HCT116 (cell line): ENCODE data around the gene MED25. TPM values are rescaled to one million over a fixed set of nuclear protein-coding genes. Genes with fewer than 3 reads are reported as not detected.

Experiments
- ATAC-seq: fragments of 200-7000 bp; cut with Tn5 transposase; 2 replicates; pipeline ENCODE4 v1.9.1; 2020; ENCODE audit warnings: mild to moderate bottlenecking, moderate library complexity
- BruUV-seq: library from RNA; stranded (reverse); fragments of 400-500 nt; replicated peaks from 2 replicates; lab custom pipeline; 2021; lab: Mats Ljungman, UMichigan
- CTCF ChIA-PET: fragments of 300-600 bp; sonication (Branson Sonifier 250); formaldehyde crosslinking; loops from one replicate; lab custom pipeline; 2021; ENCODE audit warnings: antibody characterized with exemption; lab: Charles Lee
- POLR2A ChIA-PET: fragments of 300-600, 350-600 bp; sonication (Branson Sonifier 250); formaldehyde crosslinking; loops from one replicate; lab custom pipeline; 2021; ENCODE audit warnings: antibody characterized with exemption; lab: Charles Lee
- RAD21 ChIA-PET, 2 experiments: fragments of 300-600 bp; sonication (Branson Sonifier 250); formaldehyde crosslinking; loops; one replicate each; lab custom pipeline; 2023; ENCODE audit warnings: low total read pairs in 2 of 2; ENCODE audit not compliant: uncharacterized antibody in 2 of 2, unreplicated experiment in 2 of 2, low non-redundant PET in 1 of 2; lab: Charles Lee
- DNase-seq: peaks from one replicate; pipeline ENCODE4 v3.0.0-alpha.2; 2010; ENCODE audit warnings: low read depth, low spot score
- H2AFZ ChIP-seq: fragments of 200-600 bp; shearing (Covaris generic), sonication (generic); 2 replicates; pipeline ENCODE4 v1.6.1; 2017; ENCODE audit warnings: low read depth, mixed run types, mixed read lengths, antibody characterized with exemption, low read length; ENCODE audit not compliant: poor library complexity, severe bottlenecking
- H3K27ac ChIP-seq: 2 replicates; pipeline ENCODE4 v1.5.1; 2012; ENCODE audit warnings: low read depth, low read length
- H3K27me3 ChIP-seq: fragments of 200-600 bp; sonication (generic); 2 replicates; pipeline ENCODE4 v1.6.1; 2016; ENCODE audit warnings: mixed run types, low read length, mixed read lengths; ENCODE audit not compliant: insufficient read depth
- H3K36me3 ChIP-seq, 2 experiments: fragments of 200-500 bp in 1 of 2; fragments of 200-600 bp in 1 of 2; sonication (Bioruptor generic) in 1 of 2; sonication (generic) in 1 of 2; 2 replicates each; pipeline versions ENCODE4 v1.5.1 to v1.6.1; 2014 to 2016; ENCODE audit warnings: low read length in 2 of 2, inconsistent platforms in 1 of 2, mixed read lengths in 1 of 2, mixed run types in 1 of 2; ENCODE audit not compliant: insufficient read depth in 2 of 2, control insufficient read depth in 1 of 2
- H3K4me1 ChIP-seq, 2 experiments: fragments of 200-600 bp in 1 of 2; sonication (generic) in 1 of 2; 2 replicates each; pipeline versions ENCODE4 v1.5.1 to v1.6.1; 2012 to 2017; ENCODE audit warnings: low read length in 2 of 2, inconsistent platforms in 1 of 2, mild to moderate bottlenecking in 1 of 2, mixed read lengths in 1 of 2, mixed run types in 1 of 2, moderate library complexity in 1 of 2; ENCODE audit not compliant: insufficient read depth in 2 of 2, control insufficient read depth in 1 of 2
- H3K4me2 ChIP-seq: fragments of 200-600 bp; sonication (generic); 2 replicates; pipeline ENCODE4 v1.6.1; 2017; ENCODE audit warnings: mixed run types, low read length, mixed read lengths
- H3K4me3 ChIP-seq, 2 experiments: fragments of 200-600 bp in 1 of 2; sonication (generic) in 1 of 2; replicated peaks in 1 of 2; 2 replicates each; pipeline ENCODE4 v1.5.1; 2011 to 2016; ENCODE audit warnings: low read length in 2 of 2, control low read depth in 1 of 2, low read depth in 1 of 2, mild to moderate bottlenecking in 1 of 2, mixed read lengths in 1 of 2, mixed run types in 1 of 2
- H3K79me2 ChIP-seq: fragments of 200-600 bp; sonication (generic); 2 replicates; pipeline ENCODE4 v1.6.1; 2017; ENCODE audit warnings: mild to moderate bottlenecking, mixed run types, low read length, moderate library complexity, mixed read lengths; ENCODE audit not compliant: insufficient read depth
- H3K9ac ChIP-seq: fragments of 200-600 bp; sonication (generic); 2 replicates; pipeline ENCODE4 v1.6.1; 2016; ENCODE audit warnings: low read length, mixed read lengths
- H3K9me2 ChIP-seq: fragments of 200-600 bp; sonication (generic), shearing (Covaris generic); 2 replicates; pipeline ENCODE4 v1.6.1; 2017; ENCODE audit warnings: mixed run types, mild to moderate bottlenecking, moderate library complexity; ENCODE audit not compliant: insufficient read depth
- H3K9me3 ChIP-seq, 2 experiments: fragments of 200-500 bp in 1 of 2; fragments of 200-600 bp in 1 of 2; sonication (Bioruptor generic) in 1 of 2; sonication (generic) in 1 of 2; 2 replicates each; pipeline ENCODE4 v1.6.1; 2014 to 2017; ENCODE audit warnings: low read length in 2 of 2, mixed read lengths in 2 of 2, inconsistent platforms in 1 of 2, low read depth in 1 of 2, mild to moderate bottlenecking in 1 of 2, mixed run types in 1 of 2, moderate library complexity in 1 of 2; ENCODE audit not compliant: control insufficient read depth in 1 of 2, insufficient read depth in 1 of 2
- H4K20me1 ChIP-seq: fragments of 200-600 bp; sonication (generic), shearing (Covaris generic); 2 replicates; pipeline ENCODE4 v1.6.1; 2017; ENCODE audit warnings: mixed run types, mild to moderate bottlenecking, moderate library complexity; ENCODE audit not compliant: insufficient read depth
- CBX3 ChIP-seq: IDR thresholded peaks from 2 replicates; pipeline ENCODE4 v1.6.1; 2012; ENCODE audit warnings: low read depth
- CTCF ChIP-seq, 3 experiments: fragments of 200-600 bp in 1 of 3; sonication (generic) in 1 of 3; IDR thresholded peaks in 2 of 3; conservative IDR thresholded peaks in 1 of 3; 2 replicates each; pipeline ENCODE4 v1.5.1; 2012 to 2017; ENCODE audit warnings: low read depth in 2 of 3, low read length in 2 of 3, antibody characterized with exemption in 1 of 3, borderline replicate concordance in 1 of 3, control low read depth in 1 of 3, mild to moderate bottlenecking in 1 of 3, mixed read lengths in 1 of 3, mixed run types in 1 of 3, moderate library complexity in 1 of 3; ENCODE audit not compliant: insufficient read depth in 1 of 3
- ZFX ChIP-seq: fragments of 450-650 bp; IDR thresholded peaks from 2 replicates; pipeline ENCODE4 v1.6.1; 2017
- ZNF274 ChIP-seq: fragments of 200-500 bp; sonication (Bioruptor generic); IDR thresholded peaks from 2 replicates; pipeline ENCODE4 v1.6.1; 2014; ENCODE audit warnings: mild to moderate bottlenecking, low read depth, low read length, inconsistent platforms
- intact Hi-C: fragments of 100-400 bp; cut with micrococcal nuclease; formaldehyde crosslinking; loops from 2 replicates; pipeline ENCODE4 v1.10.0; 2022
- total RNA-seq: library from RNA; stranded (reverse); gene quantifications from one replicate; pipeline ENCODE4 v1.2.1, GENCODE V29; 2021; ENCODE audit not compliant: unreplicated experiment

The MED25 gene
- total RNA-seq, 1 experiment from 2014 or later = 77.7 TPM

- no peak for TF ChIP-seq ZFX
- TF ChIP-seq CTCF (IDR thresholded peaks at IDR 0.05 in 2 of 3, conservative IDR thresholded peaks at IDR 0.05 in 1 of 3; ENCODE audit: borderline replicate concordance in 1 of 3, insufficient read depth in 1 of 3, low read depth in 2 of 3, low read length in 2 of 3) = no peak
These were observed 29.9 kb downstream of the MED25 start (continued) for GRCh38 chr19:49847731-49848696.

- Histone ChIP-seq H3K4me2 (peak overlapping the region; percentile 70), H3K9me2 (no peaks in the 10 kb centered on the region), H3K9ac (peak overlapping the region; percentile 24; the same call in 1 of the 2 replicates), H3K36me3 (no peaks in the 10 kb centered on the region; a peak in 1 of 4 replicates), H3K4me1 (peaks cover 34 to 42% of the 10 kb centered on the region in 2 experiments), H4K20me1 (no peaks in the 10 kb centered on the region), H3K27ac (peak overlapping the region; percentile 91; the same call in 1 of the 2 replicates), H3K9me3 (no peaks in the 10 kb centered on the region), H2AFZ (no peak overlapping the region), H3K27me3 (no peaks in the 10 kb centered on the region), H3K79me2 (peaks cover 24% of the 10 kb centered on the region), H3K4me3 (peak overlapping the region in 1 of 2 experiments; percentile 19; a peak in 1 of 4 replicates)
- DNase-seq (no peak), ATAC-seq (no peak)
- intact Hi-C loops = no loop called here
- ChIA-PET CTCF (no interaction called here), POLR2A (interaction anchor here (2.5 kb wide), 1 partner anchor 16 kb away, joined by 13 read pairs; no protein-coding TSS in a partner anchor), RAD21 (no interaction called here)
- no TSS peak for BruUV-seq
- TF ChIP-seq CBX3 (0 out of 2 replicates have a peak, but pooled peaks have one; percentile 55), ZNF274 (no peak)
These were observed 30.8 kb downstream of the MED25 start for GRCh38 chr19:49848938-49849337.
